H1 (cell line): ENCODE data around the gene UTP25. TPM values are rescaled to one million over a fixed set of nuclear protein-coding genes. Genes with fewer than 3 reads are reported as not detected.

Experiments used
- CTCF ChIA-PET: fragments of 300-600 bp; sonication (Branson Sonifier 250); formaldehyde crosslinking; loops from one replicate; lab custom pipeline; 2021; ENCODE audit not compliant: partially characterized antibody; lab: Charles Lee
- POLR2A ChIA-PET: fragments of 300-600 bp; sonication (Branson Sonifier 250); formaldehyde crosslinking; loops from one replicate; lab custom pipeline; 2021; ENCODE audit warnings: inconsistent platforms; ENCODE audit not compliant: partially characterized antibody; lab: Charles Lee
- DNase-seq, 2 experiments: peaks; one replicate each; pipeline versions ENCODE4 v3.0.0 to v3.0.0-alpha.2; 2010 to 2022; ENCODE audit warnings: low spot score in 2 of 2, low read depth in 1 of 2, mixed read lengths in 1 of 2
- FAIRE-seq: peaks from 2 replicates; lab custom pipeline; 2011; peaks lifted over from hg19 to GRCh38; lab: Jason Lieb, UNC
- H2AFZ ChIP-seq: 2 replicates; pipeline ENCODE4 v1.8.1; 2012; ENCODE audit warnings: low read length, inconsistent platforms
- H2AK5ac ChIP-seq: 2 replicates; pipeline ENCODE4 v1.6.1; 2013; ENCODE audit warnings: low read depth, low read length
- H2BK120ac ChIP-seq: replicated peaks from 2 replicates; pipeline ENCODE3; 2013; ENCODE audit warnings: low read depth, low read length, inconsistent platforms
- H2BK12ac ChIP-seq: 2 replicates; pipeline ENCODE4 v1.6.1; 2013; ENCODE audit warnings: low read depth, low read length
- H2BK15ac ChIP-seq: 2 replicates; pipeline ENCODE4 v1.6.1; 2013; ENCODE audit warnings: low read length
- H2BK20ac ChIP-seq: 2 replicates; pipeline ENCODE4 v1.6.1; 2013; ENCODE audit warnings: low read length
- H2BK5ac ChIP-seq: 2 replicates; pipeline ENCODE4 v1.6.1; 2013; ENCODE audit warnings: low read depth, low read length
- H3K14ac ChIP-seq: 2 replicates; pipeline ENCODE4 v1.6.1; 2013; ENCODE audit warnings: inconsistent platforms; ENCODE audit not compliant: insufficient read length
- H3K18ac ChIP-seq: 2 replicates; pipeline ENCODE4 v1.6.1; 2013; ENCODE audit warnings: low read length; ENCODE audit errors: extremely low read depth
- H3K23ac ChIP-seq: 2 replicates; pipeline ENCODE4 v1.6.1; 2013; ENCODE audit warnings: inconsistent platforms; ENCODE audit not compliant: insufficient read length
- H3K23me2 ChIP-seq: 2 replicates; pipeline ENCODE4 v1.6.1; 2013; ENCODE audit warnings: low read depth, low read length
- H3K27ac ChIP-seq: 2 replicates; pipeline ENCODE4 v1.6.1; 2011; ENCODE audit warnings: low read depth, low read length, inconsistent platforms
- H3K27me3 ChIP-seq, 4 experiments: replicated peaks in 1 of 4; 1 replicate in 1 of 4; 2 replicates in 3 of 4; pipeline versions ENCODE4 v1.6.1 to v1.8.1; 2011 to 2013; ENCODE audit warnings: low read length in 3 of 4, mild to moderate bottlenecking in 3 of 4, inconsistent platforms in 2 of 4, mixed read lengths in 2 of 4, moderate library complexity in 1 of 4; ENCODE audit not compliant: control insufficient read depth in 3 of 4, insufficient read depth in 3 of 4; ENCODE audit errors: extremely low read depth in 1 of 4
- H3K36me3 ChIP-seq, 4 experiments: 2 replicates each; pipeline versions ENCODE4 v1.6.1 to v1.8.1; 2011 to 2013; ENCODE audit warnings: mild to moderate bottlenecking in 4 of 4, low read length in 3 of 4, moderate library complexity in 2 of 4, control low read depth in 1 of 4, inconsistent platforms in 1 of 4; ENCODE audit not compliant: insufficient read depth in 4 of 4, control insufficient read depth in 2 of 4
- H3K4ac ChIP-seq: replicated peaks from 2 replicates; pipeline ENCODE3; 2013; ENCODE audit warnings: low read length, low read depth, mixed read lengths, inconsistent platforms; ENCODE audit not compliant: insufficient read length
- H3K4me1 ChIP-seq, 4 experiments: replicated peaks in 1 of 4; 1 replicate in 1 of 4; 2 replicates in 3 of 4; pipeline versions ENCODE4 v1.6.1 to v1.8.1; 2011 to 2013; ENCODE audit warnings: low read length in 3 of 4, inconsistent platforms in 2 of 4, mixed read lengths in 1 of 4; ENCODE audit not compliant: insufficient read depth in 4 of 4, control insufficient read depth in 3 of 4
- H3K4me2 ChIP-seq, 2 experiments: 2 replicates each; pipeline versions ENCODE4 v1.6.1 to v1.8.1; 2011 to 2013; ENCODE audit warnings: low read depth in 2 of 2, low read length in 2 of 2, control low read depth in 1 of 2, inconsistent platforms in 1 of 2, mild to moderate bottlenecking in 1 of 2; ENCODE audit not compliant: insufficient read depth in 1 of 2
- H3K4me3 ChIP-seq, 4 experiments: fragments of 200-600, 300-600 bp in 1 of 4; sonication (generic), shearing (Covaris generic), sonication (Bioruptor Twin) in 1 of 4; 2 replicates each; pipeline versions ENCODE4 v1.5.1 to v1.8.1; 2011 to 2016; ENCODE audit warnings: low read length in 4 of 4, low read depth in 3 of 4, control low read depth in 2 of 4, inconsistent platforms in 2 of 4, mild to moderate bottlenecking in 2 of 4, mixed read lengths in 1 of 4, moderate library complexity in 1 of 4; ENCODE audit not compliant: insufficient read depth in 2 of 4; ENCODE audit errors: extremely low read depth in 1 of 4
- H3K56ac ChIP-seq: replicated peaks from 2 replicates; pipeline ENCODE3; 2013; ENCODE audit warnings: low read depth, mild to moderate bottlenecking, mixed read lengths, low read length, inconsistent platforms; ENCODE audit not compliant: insufficient read length
- H3K79me1 ChIP-seq: 2 replicates; pipeline ENCODE4 v1.6.1; 2013; ENCODE audit warnings: low read depth, low read length, control low read depth
- H3K79me2 ChIP-seq, 2 experiments: 2 replicates each; pipeline versions ENCODE4 v1.6.1 to v1.8.1; 2012 to 2013; ENCODE audit warnings: low read length in 2 of 2, mild to moderate bottlenecking in 2 of 2, inconsistent platforms in 1 of 2; ENCODE audit not compliant: insufficient read depth in 2 of 2, control insufficient read depth in 1 of 2
- H3K9ac ChIP-seq, 4 experiments: replicated peaks in 1 of 4; 1 replicate in 1 of 4; 2 replicates in 3 of 4; pipeline versions ENCODE4 v1.6.1 to v1.8.1; 2011 to 2013; ENCODE audit warnings: low read depth in 3 of 4, low read length in 3 of 4, control low read depth in 2 of 4, mild to moderate bottlenecking in 2 of 4, moderate library complexity in 2 of 4, inconsistent platforms in 1 of 4; ENCODE audit errors: extremely low read depth in 1 of 4
- H3K9me3 ChIP-seq, 2 experiments: 2 replicates each; pipeline versions ENCODE4 v1.6.1 to v1.8.1; 2012 to 2013; ENCODE audit warnings: mild to moderate bottlenecking in 2 of 2, moderate library complexity in 2 of 2, control low read depth in 1 of 2, inconsistent platforms in 1 of 2, low read depth in 1 of 2, low read length in 1 of 2, mixed read lengths in 1 of 2; ENCODE audit not compliant: insufficient read depth in 2 of 2
- H4K20me1 ChIP-seq, 2 experiments: replicated peaks in 1 of 2; 2 replicates each; pipeline versions ENCODE3 to v1.8.1; 2011 to 2013; ENCODE audit warnings: inconsistent platforms in 2 of 2, low read length in 2 of 2, mild to moderate bottlenecking in 1 of 2; ENCODE audit not compliant: insufficient read depth in 2 of 2, control insufficient read depth in 1 of 2
- H4K5ac ChIP-seq: 2 replicates; pipeline ENCODE4 v1.6.1; 2013; ENCODE audit warnings: low read length, low read depth, mixed read lengths, inconsistent platforms; ENCODE audit not compliant: insufficient read length
- H4K8ac ChIP-seq: 2 replicates; pipeline ENCODE4 v1.8.0; 2013; ENCODE audit warnings: mild to moderate bottlenecking, moderate library complexity, low read length, inconsistent platforms; ENCODE audit not compliant: insufficient read depth; ENCODE audit errors: extremely low read depth
- H4K91ac ChIP-seq: replicated peaks from 2 replicates; pipeline ENCODE3; 2013; ENCODE audit warnings: low read length, mixed read lengths, inconsistent platforms; ENCODE audit not compliant: insufficient read length
- BACH1 ChIP-seq: IDR thresholded peaks from 2 replicates; pipeline ENCODE4 v1.6.1; 2012; ENCODE audit warnings: low read length, improper control_type of control experiment
- NRF1 ChIP-seq: IDR thresholded peaks from 2 replicates; pipeline ENCODE4 v1.6.1; 2011; ENCODE audit warnings: mild to moderate bottlenecking, low read depth, low read length, improper control_type of control experiment
- SP4 ChIP-seq: IDR thresholded peaks from 2 replicates; pipeline ENCODE4 v1.6.1; 2012; ENCODE audit warnings: low read length, inconsistent platforms
- SUZ12 ChIP-seq: fragments of 200-600 bp; sonication (generic); IDR thresholded peaks from 2 replicates; pipeline ENCODE4 v1.6.1; 2012; ENCODE audit warnings: mild to moderate bottlenecking, inconsistent platforms, low read length, moderate library complexity, mixed read lengths
- TCF12 ChIP-seq: IDR thresholded peaks from 2 replicates; pipeline ENCODE4 v1.6.1; 2011; ENCODE audit warnings: low read depth, mild to moderate bottlenecking, low read length
- TEAD4 ChIP-seq: IDR thresholded peaks from 2 replicates; pipeline ENCODE4 v1.6.1; 2012; ENCODE audit warnings: low read depth, low read length, inconsistent platforms, mixed read lengths
- WGBS, 2 experiments: shearing (Covaris generic) in 1 of 2; methylation state at CpG; one replicate each; pipeline versions ENCODE4 v1.1.6 to v1.1.7; 2013 to 2015; ENCODE audit warnings: low lambda C conversion rate in 2 of 2, mixed read lengths in 2 of 2, inconsistent platforms in 1 of 2, low coverage in 1 of 2, missing lambda C conversion rate in 1 of 2; ENCODE audit not compliant: insufficient replicate concordance in 2 of 2, insufficient coverage in 1 of 2, insufficient read length in 1 of 2; ENCODE audit errors: extremely low coverage in 1 of 2, missing lambda C conversion rate in 1 of 2; 5-methylcytosine and 5-hydroxymethylcytosine counted together
- polyA plus RNA-seq, 7 experiments: library from polyadenylated mRNA; depleted of rRNA in 3 of 7; stranded (reverse) in 5 of 7; unstranded in 2 of 7; fragments of >200 nt in 5 of 7; fragments of 200-250 nt in 2 of 7; gene quantifications; 1 replicate in 5 of 7; 2 replicates in 1 of 7; 4 replicates in 1 of 7; pipeline versions ENCODE4 v1.2.1 to v1.2.3, GENCODE V29; 2011 to 2013; ENCODE audit warnings: missing spikeins in 2 of 7, mixed read lengths in 2 of 7
- total RNA-seq: library from RNA; stranded (reverse); fragmentation: NEBNext Ultra II Directional; extraction: Animal tissue kit (Norgen Biotek cat#: 25700); gene quantifications from 2 replicates; pipeline ENCODE4 v1.2.1, GENCODE V29; 2021

Gene UTP25
- total and polyA plus RNA-seq, 2 of the 8 experiments (the other 6 are each of a cell fraction or from before 2014, with no cell fraction given) = 4.0 to 7.6 TPM

DNA sequence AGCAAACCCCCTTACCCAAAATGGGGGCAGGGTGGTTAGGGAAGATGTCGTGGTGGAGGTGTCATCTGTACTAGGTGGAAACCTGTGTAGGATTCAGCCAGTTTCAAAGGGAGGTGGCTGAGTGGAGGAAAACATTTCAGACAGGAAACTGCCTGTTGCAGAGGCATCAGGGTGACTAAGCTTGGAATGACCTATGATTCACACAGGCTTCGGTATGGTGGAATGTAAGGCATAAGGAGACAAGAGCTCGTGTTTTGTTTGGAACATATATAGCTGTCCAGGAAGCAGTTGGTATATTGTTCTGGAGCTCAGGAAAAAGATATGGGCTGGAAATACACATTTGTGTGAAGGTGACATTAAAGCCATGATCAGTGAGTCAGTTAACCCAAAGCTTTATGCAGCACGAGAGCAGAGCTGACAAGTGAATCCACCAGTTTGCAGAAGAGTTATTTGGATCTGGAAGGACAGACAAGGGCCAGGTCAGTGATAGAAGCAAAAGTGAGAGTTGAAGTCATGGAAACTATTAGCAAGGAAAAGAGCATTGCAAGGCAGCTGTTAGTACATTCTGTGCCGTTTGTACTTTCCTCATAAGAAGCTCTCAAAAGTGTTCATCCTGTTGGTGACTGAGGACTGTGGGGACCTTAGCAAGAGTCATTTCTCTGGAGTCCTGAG, 12.2 kb downstream of the UTP25 start:
- CTCF ChIA-PET = interaction anchor here (0.8 to 2.4 kb wide), 5 partner anchors 10 to 184 kb away, joined by 3 to 9 read pairs (median 5); no protein-coding TSS in a partner anchor

More for the DNA sequence above, 12.2 kb downstream of the UTP25 start:
- Histone ChIP-seq H3K4me2 (no peak overlapping the region), H2AFZ (no peak overlapping the region), H3K56ac (no peak overlapping the region), H3K27me3 (no peaks in the 10 kb centered on the region), H3K4ac (no peak overlapping the region), H2BK5ac (no peak overlapping the region), H2BK12ac (no peak overlapping the region), H3K9ac (no peak overlapping the region), H3K18ac (no peak overlapping the region), H2BK120ac (no peak overlapping the region), H3K4me3 (no peak overlapping the region), H2AK5ac (no peak overlapping the region), H2BK15ac (no peak overlapping the region), H3K79me1 (no peaks in the 10 kb centered on the region), H4K8ac (no peak overlapping the region), H3K23me2 (no peaks in the 10 kb centered on the region), H4K5ac (no peak overlapping the region), H3K27ac (no peak overlapping the region), H3K36me3 (peaks cover 33 to 87% (median 71%) of the 10 kb centered on the region in 4 experiments), H4K91ac (no peak overlapping the region), H3K9me3 (no peaks in the 10 kb centered on the region), H2BK20ac (no peak overlapping the region), H4K20me1 (peaks cover 0 to 3% of the 10 kb centered on the region in 2 experiments), H3K79me2 (no peaks in the 10 kb centered on the region), H3K23ac (no peak overlapping the region), H3K14ac (no peak overlapping the region), H3K4me1 (no peaks in the 10 kb centered on the region)
- POLR2A ChIA-PET = interaction anchor here (1.2 kb wide), 1 partner anchor 10 kb away, joined by 3 read pairs; no protein-coding TSS in a partner anchor
- TF ChIP-seq TCF12 (no peak), NRF1 (no peak), SUZ12 (no peak), BACH1 (no peak), TEAD4 (no peak), SP4 (no peak)
- 91% methylated on average over 5 of the region's 5 CpGs; no CpG with 5 or more reads in 1 of the 2 experiments for WGBS, 2 experiments
- no peak for FAIRE-seq
- no peak for DNase-seq
